Measurements from ENCODE around the gene LIN9.

Gene LIN9

GRCh38 chr1:226318471-226318870, 9.5 kb upstream of the LIN9 start:
- DNase-seq: no peak

- no peak for DNase-seq
Measured at GRCh38 chr1:226314055-226314454, 5.1 kb upstream of the LIN9 start.

- DNase-seq: no peak
Measured at GRCh38 chr1:226312065-226312464, 3.1 kb upstream of the LIN9 start.

- DNase-seq: no peak
Measured at GRCh38 chr1:226311376-226311775, 2.4 kb upstream of the LIN9 start.

GRCh38 chr1:226310637-226311195, 1.8 kb upstream of the LIN9 start:
- no peak for DNase-seq

GRCh38 chr1:226310245-226310540, 1.2 kb upstream of the LIN9 start:
- no peak for DNase-seq

GRCh38 chr1:226309398-226310244, 657 bp upstream of the LIN9 start:
- no peak for DNase-seq

- no peak for DNase-seq
Measured at GRCh38 chr1:226308166-226308722, 720 bp downstream of the LIN9 start.

- DNase-seq: no peak
Measured at GRCh38 chr1:226306425-226306824, 2.5 kb downstream of the LIN9 start.

GRCh38 chr1:226305184-226305583, 3.8 kb downstream of the LIN9 start:
- DNase-seq: no peak

- DNase-seq: no peak
Measured at GRCh38 chr1:226304291-226304955, 4.5 kb downstream of the LIN9 start.

GRCh38 chr1:226302731-226303130, 6.2 kb downstream of the LIN9 start:
- no peak for DNase-seq

- DNase-seq: no peak
Measured at GRCh38 chr1:226296911-226297310, 12.1 kb downstream of the LIN9 start.

- DNase-seq: no peak
Measured at GRCh38 chr1:226293553-226293920, 15.4 kb downstream of the LIN9 start.

- DNase-seq: no peak
Measured at GRCh38 chr1:226292874-226293552, 16.0 kb downstream of the LIN9 start.

- no peak for DNase-seq
Measured at GRCh38 chr1:226287587-226287986, 21.4 kb downstream of the LIN9 start.

- no peak for DNase-seq
Measured at GRCh38 chr1:226281058-226281457, 27.9 kb downstream of the LIN9 start.

- no peak for DNase-seq
Measured at GRCh38 chr1:226279498-226279897, 29.5 kb downstream of the LIN9 start.

GRCh38 chr1:226277897-226278296, 31.1 kb downstream of the LIN9 start:
- no peak for DNase-seq

- DNase-seq: no peak
Measured at GRCh38 chr1:226276987-226277386, 32.0 kb downstream of the LIN9 start.

- no peak for DNase-seq
Measured at GRCh38 chr1:226276077-226276682, 32.8 kb downstream of the LIN9 start.

- no peak for DNase-seq
Measured at GRCh38 chr1:226274138-226274537, 34.8 kb downstream of the LIN9 start.
